ENCODE results near the gene CARS2. TPM values are rescaled to one million over a fixed set of nuclear protein-coding genes. Genes with fewer than 3 reads are reported as not detected.

CARS2 gene
- total RNA-seq, 1 donor from 2014 or later, result 57.1 TPM

GRCh38 chr13:110719036-110719710 is 13.3 kb upstream of the CARS2 start:
- TF ChIP-seq CTCF (IDR thresholded peaks at IDR 0.05), result no peak
- DNase-seq (ENCODE audit: extremely low spot score, unreplicated experiment), result no peak
- no peak overlapping the region for H3K4me3 Mint-ChIP-seq (ENCODE audit: unreplicated experiment)
- no peaks in the 10 kb centered on the region for H3K9me3 Mint-ChIP-seq (ENCODE audit: unreplicated experiment)
- H3K36me3 Mint-ChIP-seq (ENCODE audit: unreplicated experiment), result peaks cover 17% of the 10 kb centered on the region
- H3K4me1 Mint-ChIP-seq (ENCODE audit: unreplicated experiment), result peaks cover 33% of the 10 kb centered on the region
- no peaks in the 10 kb centered on the region for H3K27me3 Mint-ChIP-seq (ENCODE audit: unreplicated experiment)
- no peak overlapping the region for H3K27ac Mint-ChIP-seq (ENCODE audit: unreplicated experiment)

- Mint-ChIP-seq H3K4me3 (ENCODE audit: unreplicated experiment) (peak overlapping the region; percentile 97), H3K27me3 (ENCODE audit: unreplicated experiment) (no peaks in the 10 kb centered on the region), H3K36me3 (ENCODE audit: unreplicated experiment) (peaks cover 9% of the 10 kb centered on the region), H3K4me1 (ENCODE audit: unreplicated experiment) (peaks cover 26% of the 10 kb centered on the region), H3K27ac (ENCODE audit: unreplicated experiment) (peak overlapping the region; percentile 78), H3K9me3 (ENCODE audit: unreplicated experiment) (no peaks in the 10 kb centered on the region)
- TF ChIP-seq CTCF (IDR thresholded peaks at IDR 0.05), result no peak
- DNase-seq (ENCODE audit: extremely low spot score, unreplicated experiment), result no peak
These were observed 10.3 kb upstream of the CARS2 start for GRCh38 chr13:110716247-110716515.

DNA sequence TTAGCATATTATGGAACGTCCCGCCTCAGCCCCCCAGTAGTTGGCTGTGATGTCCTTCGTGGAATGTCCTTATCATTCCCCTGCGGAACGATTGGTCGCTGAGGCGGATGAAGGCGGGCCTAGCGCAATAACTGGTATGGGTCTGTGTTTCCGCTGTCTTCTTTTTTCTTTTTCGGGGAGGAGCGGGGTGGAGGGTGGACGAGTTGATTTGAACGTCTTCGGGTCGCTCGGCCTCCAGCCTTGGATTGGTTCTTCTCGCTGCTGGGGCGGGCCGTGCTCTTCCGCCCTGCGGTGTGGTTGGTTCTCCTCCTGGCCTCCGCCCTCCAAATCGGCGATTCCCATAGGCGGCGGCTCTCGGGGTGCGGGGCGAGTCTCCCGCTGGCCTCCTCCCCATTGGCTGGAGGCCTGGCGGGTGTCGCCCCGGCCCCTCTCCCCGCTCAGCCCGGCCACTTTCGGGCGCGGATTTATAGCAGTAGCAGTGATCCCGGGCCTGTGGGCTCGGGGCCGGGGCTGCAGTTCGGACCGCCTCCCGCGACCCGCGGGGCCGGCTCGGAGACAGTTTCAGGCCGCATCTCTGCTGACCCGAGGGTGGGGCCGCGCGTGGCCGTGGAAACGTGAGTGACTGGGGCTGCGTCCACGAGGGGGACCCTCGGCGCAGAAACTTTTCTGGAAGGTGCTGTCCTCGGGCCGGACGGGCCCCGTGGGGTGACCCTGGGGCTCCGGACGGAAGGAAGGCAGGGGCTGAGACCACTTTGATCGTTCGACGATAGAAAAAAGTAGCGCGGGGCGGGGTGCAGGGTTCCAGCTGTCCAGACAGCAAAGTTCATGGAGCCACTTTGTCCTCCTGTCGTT is 9.7 kb upstream of the CARS2 start:
- peak overlapping the region; percentile 98 for H3K27ac Mint-ChIP-seq (ENCODE audit: unreplicated experiment)

DNA sequence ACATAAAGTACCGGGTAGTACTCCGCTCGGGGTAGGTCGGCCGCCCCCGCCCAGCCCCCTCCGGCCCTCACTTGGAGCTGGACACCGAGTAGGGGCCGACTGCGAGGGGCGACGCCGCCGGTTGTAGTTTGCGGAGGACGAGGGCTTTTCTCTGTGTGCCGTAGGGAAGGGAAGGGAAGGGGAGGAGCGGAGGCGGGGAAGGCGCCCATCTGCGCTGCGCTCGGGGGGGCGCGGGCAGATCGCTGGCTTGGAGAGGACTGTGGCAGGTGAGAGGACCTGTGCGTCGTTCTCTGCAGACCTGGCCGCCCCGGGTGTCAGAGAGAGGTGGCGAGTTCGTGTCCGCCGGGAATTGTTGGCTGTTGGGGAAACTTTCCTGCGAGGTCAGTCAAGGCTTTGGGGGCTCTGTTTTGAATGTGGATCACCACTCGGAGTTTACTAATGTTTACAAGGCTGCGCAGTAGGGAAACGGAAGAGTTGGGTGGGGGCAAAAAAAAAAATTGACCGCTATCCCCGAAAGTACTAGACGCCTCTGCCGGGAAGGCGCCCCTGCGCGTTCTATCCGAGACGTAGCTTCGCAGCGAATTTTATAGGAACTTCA is 9.0 kb upstream of the CARS2 start:
- H3K36me3 Mint-ChIP-seq (ENCODE audit: unreplicated experiment), result peaks cover 5% of the 10 kb centered on the region
- H3K4me1 Mint-ChIP-seq (ENCODE audit: unreplicated experiment), result peaks cover 31% of the 10 kb centered on the region
- no peaks in the 10 kb centered on the region for H3K9me3 Mint-ChIP-seq (ENCODE audit: unreplicated experiment)
- TF ChIP-seq CTCF (IDR thresholded peaks at IDR 0.05), result no peak
- peak overlapping the region; percentile 98 for H3K27ac Mint-ChIP-seq (ENCODE audit: unreplicated experiment)
- H3K4me3 Mint-ChIP-seq (ENCODE audit: unreplicated experiment), result peak overlapping the region; percentile 97
- no peak for DNase-seq (ENCODE audit: extremely low spot score, unreplicated experiment)
- no peaks in the 10 kb centered on the region for H3K27me3 Mint-ChIP-seq (ENCODE audit: unreplicated experiment)

More for the DNA sequence above, 9.7 kb upstream of the CARS2 start:
- H3K27me3 Mint-ChIP-seq (ENCODE audit: unreplicated experiment), result no peaks in the 10 kb centered on the region
- H3K9me3 Mint-ChIP-seq (ENCODE audit: unreplicated experiment), result no peaks in the 10 kb centered on the region
- peak overlapping the region; percentile 97 for H3K4me3 Mint-ChIP-seq (ENCODE audit: unreplicated experiment)
- peaks cover 6% of the 10 kb centered on the region for H3K36me3 Mint-ChIP-seq (ENCODE audit: unreplicated experiment)
- H3K4me1 Mint-ChIP-seq (ENCODE audit: unreplicated experiment), result peaks cover 31% of the 10 kb centered on the region
- DNase-seq (ENCODE audit: extremely low spot score, unreplicated experiment), result peak; percentile 99
- peak; percentile 33 for TF ChIP-seq CTCF (IDR thresholded peaks at IDR 0.05)

All from osteocyte (in vitro differentiated cells).